NCI-H524 (cell line): ENCODE data around the gene PRPF38B.
"Not testable (repeated sequence)": the region's sequence is repeated elsewhere in the genome, so short reads cannot be mapped to it uniquely, and the experiment has no call there.

Experiments used
- DNase-seq, 2 experiments: peaks; one replicate each; lab custom pipeline; 2025; lab: John Stamatoyannopoulos, UW

PRPF38B gene

DNA sequence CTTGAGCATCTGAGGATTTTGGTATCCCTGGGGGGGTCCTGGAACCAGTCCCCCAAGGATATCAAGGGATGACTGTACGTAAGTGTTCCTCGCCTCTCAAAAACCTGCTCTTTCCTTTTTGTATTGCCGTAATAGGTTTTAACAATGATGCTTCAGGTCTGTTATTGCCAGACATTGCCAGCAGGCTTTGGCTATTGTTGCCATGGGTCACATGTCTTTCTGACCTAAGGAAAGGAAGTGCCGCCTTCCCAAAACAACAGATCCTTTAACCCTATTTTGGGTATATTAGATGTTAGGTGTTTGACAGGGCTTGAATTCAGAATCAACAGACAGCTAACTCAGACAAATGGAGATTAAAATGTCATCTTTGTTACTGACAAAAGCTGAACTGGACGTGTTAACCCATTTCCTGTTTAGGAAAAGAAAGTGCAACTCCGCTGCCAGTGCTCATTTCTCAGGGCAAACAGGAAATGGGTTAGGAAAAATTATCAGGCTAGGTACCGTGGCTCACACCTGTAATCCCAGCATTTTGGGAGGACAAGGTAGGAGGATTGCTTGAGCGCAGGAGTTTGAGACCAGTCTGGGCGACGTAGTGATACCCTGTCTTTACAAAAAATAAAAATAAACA is 12.4 kb upstream of the PRPF38B start:
- no peak for DNase-seq

DNA sequence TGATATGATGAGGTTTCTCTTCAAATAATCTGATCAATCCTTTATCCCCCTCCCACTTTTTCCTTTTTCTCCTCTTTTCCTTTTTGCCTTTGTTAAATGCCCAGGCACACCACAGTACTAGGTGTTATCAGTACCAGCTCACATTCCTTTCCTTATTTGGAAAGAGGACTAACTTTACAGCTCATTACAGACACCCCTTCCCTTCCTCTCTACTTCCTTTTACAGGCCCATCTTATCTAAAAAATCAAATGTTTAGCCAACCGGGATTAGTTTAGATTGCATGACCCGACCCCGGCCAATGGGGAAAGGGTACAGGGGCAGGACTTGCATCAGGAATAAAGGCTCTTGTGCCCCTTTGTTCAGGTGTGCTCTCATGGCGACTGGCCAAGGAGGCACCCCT is 10.4 kb upstream of the PRPF38B start:
- DNase-seq, result not testable (repeated sequence)

- peak in 1 of 2 experiments; percentile 16 for DNase-seq
These were observed 6.6 kb upstream of the PRPF38B start for GRCh38 chr1:108685529-108685928.

DNA sequence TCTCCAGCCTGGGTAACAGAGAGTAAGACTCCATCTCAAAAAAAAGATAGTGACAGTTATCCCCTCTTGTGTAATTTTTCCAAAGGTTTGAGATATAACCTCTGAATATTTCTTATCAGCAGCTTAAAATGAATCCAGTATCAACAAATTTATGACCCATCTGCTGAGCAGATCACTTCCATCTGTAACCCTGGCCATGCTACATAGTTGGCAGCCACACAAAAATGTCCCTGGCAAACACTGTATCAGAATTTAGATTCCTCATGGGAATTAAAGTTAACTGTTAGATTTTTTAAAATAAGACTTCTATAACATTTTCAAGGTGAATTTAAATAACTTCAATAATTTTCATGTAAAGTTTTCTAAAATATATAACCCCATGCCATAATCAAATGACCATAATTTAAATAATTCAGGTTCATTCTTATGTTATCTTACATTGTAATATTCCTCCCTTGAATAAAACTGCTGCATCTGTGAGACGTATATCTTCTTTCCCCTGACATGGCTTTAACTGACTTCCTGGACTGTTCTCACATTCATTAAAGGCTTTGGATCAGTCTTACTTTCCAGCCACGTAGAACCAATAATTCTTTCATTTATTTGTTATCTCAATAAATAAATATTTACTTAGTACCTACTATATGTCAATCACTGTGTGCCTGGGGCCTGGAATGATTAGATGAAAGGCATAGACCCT is 5.3 kb upstream of the PRPF38B start:
- DNase-seq, result no peak

DNA sequence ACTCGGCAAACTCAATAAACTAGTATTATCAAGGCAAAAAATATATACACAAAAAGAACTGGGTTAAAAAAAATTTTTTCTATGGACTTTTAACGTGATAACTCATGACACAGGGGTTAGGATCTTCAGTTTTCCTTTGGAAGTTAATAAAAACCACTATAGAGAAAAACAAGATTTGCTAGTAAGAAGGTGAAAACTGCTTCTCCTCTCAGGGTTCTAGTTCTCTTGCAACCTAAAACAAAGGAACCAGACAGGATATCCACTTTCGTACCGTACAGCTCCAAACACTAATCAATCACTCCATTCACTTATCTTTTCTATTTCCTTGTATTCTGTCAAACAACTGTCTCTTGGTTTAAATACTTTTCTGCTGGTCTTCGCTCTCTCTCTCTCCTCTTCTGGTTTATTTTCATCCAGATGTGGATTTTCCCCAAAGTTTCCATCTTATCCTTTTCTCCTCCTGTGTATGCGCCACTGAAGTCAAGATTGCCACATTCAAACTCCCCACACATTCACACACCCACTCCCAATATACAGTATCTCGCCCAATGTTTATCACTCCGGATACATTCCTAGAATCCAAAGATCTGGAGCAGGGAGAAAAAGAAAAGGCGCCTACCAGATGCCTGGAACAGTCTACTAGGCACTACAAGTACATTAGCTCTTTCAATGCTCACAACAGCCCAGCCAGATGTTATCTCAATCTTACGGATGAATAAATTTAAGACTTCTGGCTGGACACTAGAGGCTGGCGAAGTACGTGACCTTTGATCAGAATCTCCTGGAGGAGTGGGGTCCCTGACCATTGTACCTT is 775 bp upstream of the PRPF38B start:
- no peak for DNase-seq

- peak; percentile 85 to 91 for DNase-seq
These were observed 880 bp downstream of the PRPF38B start for GRCh38 chr1:108692724-108693655.

DNA sequence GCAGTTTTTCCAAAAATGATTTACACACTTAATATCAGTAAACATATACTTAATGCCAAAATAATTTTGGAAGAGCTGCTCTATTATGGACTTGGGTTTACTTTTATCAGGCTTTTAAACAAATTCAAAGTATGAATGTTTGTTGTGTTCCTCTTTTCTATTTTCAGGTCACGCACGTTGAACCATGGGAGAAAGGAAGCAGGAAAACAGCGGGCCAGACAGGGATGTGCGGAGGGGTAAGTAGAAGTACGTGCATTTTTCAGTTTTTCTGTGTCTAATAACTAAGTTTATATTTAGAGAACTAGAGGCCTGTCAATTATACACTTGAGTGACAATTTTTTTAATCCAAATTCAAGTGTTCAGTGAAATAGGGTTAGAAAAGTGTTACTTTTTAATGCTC is 3.4 kb downstream of the PRPF38B start:
- no peak for DNase-seq

DNA sequence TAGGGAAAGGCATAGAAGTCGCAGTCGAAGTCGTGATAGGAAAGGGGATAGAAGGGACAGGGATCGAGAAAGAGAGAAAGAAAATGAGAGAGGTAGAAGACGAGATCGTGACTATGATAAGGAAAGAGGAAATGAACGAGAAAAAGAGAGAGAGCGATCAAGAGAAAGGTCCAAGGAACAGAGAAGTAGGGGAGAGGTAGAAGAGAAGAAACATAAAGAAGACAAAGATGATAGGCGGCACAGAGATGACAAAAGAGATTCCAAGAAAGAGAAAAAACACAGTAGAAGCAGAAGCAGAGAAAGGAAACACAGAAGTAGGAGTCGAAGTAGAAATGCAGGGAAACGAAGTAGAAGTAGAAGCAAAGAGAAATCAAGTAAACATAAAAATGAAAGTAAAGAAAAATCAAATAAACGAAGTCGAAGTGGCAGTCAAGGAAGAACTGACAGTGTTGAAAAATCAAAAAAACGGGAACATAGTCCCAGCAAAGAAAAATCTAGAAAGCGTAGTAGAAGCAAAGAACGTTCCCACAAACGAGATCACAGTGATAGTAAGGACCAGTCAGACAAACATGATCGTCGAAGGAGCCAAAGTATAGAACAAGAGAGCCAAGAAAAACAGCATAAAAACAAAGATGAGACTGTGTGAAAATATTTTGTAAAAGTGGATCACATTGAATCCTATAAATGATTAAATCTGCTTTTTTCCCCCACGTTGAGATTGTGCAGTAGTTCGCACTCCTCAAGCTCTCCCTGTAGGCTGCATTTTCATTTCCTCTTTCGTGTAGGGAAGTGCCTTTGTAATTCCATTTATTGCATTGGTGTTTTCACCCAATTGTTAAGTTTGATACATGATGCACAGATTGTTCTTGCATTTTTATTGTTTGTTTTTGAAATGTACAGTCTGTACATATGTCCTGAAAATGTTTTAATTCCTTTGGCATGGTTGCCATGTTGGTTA is 7.5 kb downstream of the PRPF38B start:
- DNase-seq, result no peak

DNA sequence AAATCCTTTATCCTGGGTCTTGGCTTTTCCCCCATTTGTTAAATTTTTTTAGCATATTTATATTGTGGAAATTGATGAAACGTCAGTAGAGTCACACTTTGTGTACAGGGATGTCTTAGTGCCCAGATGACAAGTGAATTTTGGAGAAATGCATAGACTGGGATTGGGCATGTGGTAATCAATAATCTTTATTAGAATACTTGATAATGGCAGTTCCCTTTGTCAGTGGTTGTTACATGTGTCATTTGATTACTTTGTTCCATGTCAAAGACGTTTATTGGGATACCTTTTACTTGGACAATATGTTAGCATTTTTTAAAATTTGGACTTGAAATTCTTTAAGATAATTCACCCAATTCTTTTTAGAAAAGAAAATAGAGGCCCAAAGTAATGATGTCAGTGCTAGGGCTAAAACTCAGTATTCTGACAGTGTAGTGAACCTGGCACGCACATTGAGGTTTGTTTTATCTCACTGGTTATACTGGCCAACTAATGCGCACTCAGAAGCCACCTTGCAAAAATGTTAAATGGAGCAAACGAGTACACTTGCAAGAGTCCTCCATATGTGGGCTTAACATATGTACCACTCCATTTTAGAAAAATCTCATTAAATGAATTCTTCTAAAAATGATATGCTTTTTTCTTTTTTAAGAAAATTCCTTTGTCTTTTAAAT is 9.2 kb downstream of the PRPF38B start:
- no peak for DNase-seq

GRCh38 chr1:108702109-108702508 is 10.0 kb downstream of the PRPF38B start:
- DNase-seq, result not testable (repeated sequence)

DNA sequence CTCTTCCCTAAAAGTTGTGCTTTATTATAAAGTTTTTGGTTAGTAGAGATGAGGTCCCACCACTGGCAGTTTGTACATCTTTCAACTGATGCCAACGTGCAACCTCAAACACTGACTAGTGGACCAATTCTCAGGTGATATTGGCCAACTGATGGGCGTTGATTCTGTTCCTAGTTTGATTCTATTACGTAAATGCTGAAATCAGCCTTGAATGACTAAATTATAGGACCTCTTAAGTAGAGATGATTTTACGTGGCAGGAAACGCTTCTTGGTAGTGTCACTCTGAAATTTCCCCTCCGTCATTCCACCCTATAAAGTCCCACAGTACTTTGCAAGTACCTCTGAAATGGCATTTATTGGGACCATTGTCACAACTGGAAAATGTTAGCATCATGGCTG is 11.8 kb downstream of the PRPF38B start:
- DNase-seq, result no peak

DNA sequence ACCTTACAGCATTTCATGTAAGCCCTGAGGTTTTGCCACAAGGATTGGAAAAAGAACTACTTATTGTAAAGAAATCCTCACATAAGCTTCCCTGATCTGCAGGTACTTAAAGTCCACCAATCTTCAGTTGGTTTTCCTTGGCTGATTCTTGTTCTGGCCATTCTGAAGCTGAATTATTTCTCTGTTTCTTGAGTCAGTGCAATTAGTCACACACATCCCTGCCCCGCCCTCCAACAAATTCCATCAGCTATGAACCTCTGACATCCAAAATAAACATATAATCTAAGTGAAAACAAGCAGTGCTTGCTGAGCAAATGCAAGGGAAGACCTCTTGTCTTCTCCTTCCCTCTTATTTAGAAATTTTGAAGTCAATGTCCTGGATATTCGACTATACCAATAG is 12.4 kb downstream of the PRPF38B start:
- DNase-seq, result no peak

DNA sequence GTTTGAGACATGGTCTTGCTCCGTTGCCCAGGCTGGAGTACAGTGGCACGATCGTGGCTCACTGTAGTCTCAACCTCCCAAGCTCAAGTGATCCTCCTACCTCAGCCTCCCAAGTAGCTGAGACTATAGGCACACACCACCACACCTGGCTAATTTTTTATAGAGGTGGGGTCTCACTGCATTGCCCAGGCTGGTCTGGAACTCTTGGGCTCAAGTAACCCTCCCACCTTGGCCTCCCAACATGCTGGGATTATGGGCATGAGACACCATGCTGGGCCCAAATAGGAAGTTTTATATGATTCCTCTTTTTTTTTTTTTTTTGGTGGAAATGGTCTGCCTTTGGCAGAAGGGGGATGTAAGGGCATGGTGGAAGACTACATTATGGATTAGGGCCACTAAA is 14.5 kb downstream of the PRPF38B start:
- DNase-seq, result no peak

- DNase-seq, result peak in 1 of 2 experiments; percentile 7
These were observed 16.9 kb downstream of the PRPF38B start for GRCh38 chr1:108708691-108709660.

DNA sequence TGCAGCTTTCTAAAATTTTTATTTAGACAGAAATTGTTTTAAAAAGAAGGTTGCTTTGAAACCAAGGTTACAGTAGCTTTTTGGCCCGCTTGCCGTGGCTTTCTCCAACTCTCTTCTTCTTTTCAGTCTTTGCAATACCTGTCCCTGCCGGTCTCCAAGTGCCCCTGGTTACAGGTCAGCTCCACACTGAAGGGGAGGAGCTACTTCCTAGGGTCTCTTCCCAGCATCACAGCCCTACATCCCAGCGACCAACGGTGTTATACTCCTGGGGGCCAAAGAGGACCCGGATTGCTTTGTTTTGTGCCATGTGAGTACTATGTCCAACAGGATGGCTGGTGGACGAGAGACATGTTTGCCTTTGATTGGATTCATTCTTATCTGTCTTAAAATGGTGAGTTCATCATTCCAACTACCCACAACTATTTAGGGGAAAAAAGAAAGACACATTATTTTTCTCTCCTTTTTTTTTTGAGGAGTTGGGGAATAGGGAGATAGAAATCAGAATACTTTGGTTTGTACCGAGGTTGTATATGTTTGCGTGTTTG is 20.6 kb downstream of the PRPF38B start, which contains the start of gene FNDC7:
Gene FNDC7 (plus strand): TSS at position 303 of the 545 bp plus-strand sequence. CDS start 26 bp downstream, at position 329.
- no peak for DNase-seq

GRCh38 chr1:108715932-108716331 is 23.8 kb downstream of the PRPF38B start:
- no peak for DNase-seq

GRCh38 chr1:108716437-108717230 is 24.5 kb downstream of the PRPF38B start:
- no peak for DNase-seq
